PFSK-1 (cell line): ENCODE measurements around the gene DYRK1A.
A peak's percentile ranks its signal among the peaks of the same experiment; 100 is the strongest.

ENCODE experiments used
- POLR2AphosphoS5 ChIP-seq: IDR thresholded peaks from 2 replicates; pipeline ENCODE4 v1.6.1; 2012; ENCODE audit warnings: low read depth, mild to moderate bottlenecking, control low read depth, low read length, moderate library complexity
- REST ChIP-seq, 2 experiments: IDR thresholded peaks; 2 replicates each; pipeline versions ENCODE4 v1.6.1 to v1.8.0; 2011 to 2012; ENCODE audit warnings: low read depth in 2 of 2, low read length in 2 of 2, control low read depth in 1 of 2, inconsistent platforms in 1 of 2, mild to moderate bottlenecking in 1 of 2, moderate library complexity in 1 of 2; ENCODE audit not compliant: insufficient read depth in 1 of 2
- SIN3A ChIP-seq: IDR thresholded peaks from 2 replicates; pipeline ENCODE4 v1.6.1; 2012; ENCODE audit warnings: mild to moderate bottlenecking, low read length, moderate library complexity, borderline replicate concordance; ENCODE audit not compliant: insufficient read depth
- TAF1 ChIP-seq: IDR thresholded peaks from 2 replicates; pipeline ENCODE4 v1.6.1; 2012; ENCODE audit warnings: low read length, control low read depth, borderline replicate concordance; ENCODE audit not compliant: insufficient read depth

- TF ChIP-seq REST (IDR thresholded peaks at IDR 0.05; ENCODE audit: insufficient read depth in 1 of 2, low read depth in 2 of 2, low read length in 2 of 2): 0 out of 4 replicates have a peak, but pooled peaks of 1 of the 2 experiments have one; percentile 19
- TF ChIP-seq SIN3A: peak; percentile 25; the same call in 1 of the 2 replicates
- peak; percentile 17; the same call in 1 of the 2 replicates for TF ChIP-seq POLR2AphosphoS5
- TF ChIP-seq TAF1: no peak
Observed at GRCh38 chr21:37366482-37367316, at the start of gene DYRK1A.
